B cell (primary cell): ENCODE measurements around the gene PINLYP. TPM values are rescaled to one million over a fixed set of nuclear protein-coding genes. Genes with fewer than 3 reads are reported as not detected.

Source experiments
- ATAC-seq: fragments of 200-7000 bp; cut with Tn5 transposase; one replicate; pipeline ENCODE4 v1.10.0; 2021; ENCODE audit warnings: low read depth, mild to moderate bottlenecking, moderate number of reproducible peaks, moderate library complexity
- CTCF ChIA-PET: fragments of 350-600 bp; sonication (Branson Sonifier 250); formaldehyde crosslinking; loops from one replicate; lab custom pipeline; 2021; ENCODE audit warnings: antibody characterized with exemption, inconsistent platforms; lab: Charles Lee
- POLR2A ChIA-PET: fragments of 350-600 bp; sonication (Branson Sonifier 250); formaldehyde crosslinking; loops from one replicate; lab custom pipeline; 2021; ENCODE audit warnings: antibody characterized with exemption; lab: Charles Lee
- DNase-seq: peaks from one replicate; pipeline ENCODE4 v3.0.0; 2013
- H2AFZ ChIP-seq: 2 replicates; pipeline ENCODE4 v1.6.1; 2012; ENCODE audit warnings: mild to moderate bottlenecking, low read depth, low read length; ENCODE audit not compliant: insufficient read depth, poor library complexity, severe bottlenecking
- H3K27ac ChIP-seq, 2 donors: 1 replicate in 1 of 2; 2 replicates in 1 of 2; pipeline ENCODE4 v1.5.1; 2012 to 2013; ENCODE audit warnings: low read length in 2 of 2, mild to moderate bottlenecking in 2 of 2, moderate library complexity in 1 of 2
- H3K27me3 ChIP-seq, 4 experiments: fragments of 200-600 bp in 1 of 4; sonication (generic) in 1 of 4; replicated peaks in 1 of 4; 1 replicate in 2 of 4; 2 replicates in 2 of 4; pipeline versions ENCODE4 v1.6.1 to v1.7.0; 2013 to 2016; ENCODE audit warnings: low read length in 3 of 4, mild to moderate bottlenecking in 2 of 4, mixed read lengths in 1 of 4, moderate library complexity in 1 of 4; ENCODE audit not compliant: insufficient read depth in 4 of 4, control insufficient read depth in 3 of 4; ENCODE audit errors: control extremely low read depth in 1 of 4
- H3K36me3 ChIP-seq, 2 experiments: replicated peaks in 1 of 2; 1 replicate in 1 of 2; 2 replicates in 1 of 2; pipeline versions ENCODE4 v1.6.1 to v1.7.1; 2013; ENCODE audit warnings: low read length in 1 of 2; ENCODE audit not compliant: insufficient read depth in 2 of 2, control insufficient read depth in 1 of 2; ENCODE audit errors: control extremely low read depth in 1 of 2, extremely low read depth in 1 of 2
- H3K4me1 ChIP-seq, 2 donors: fragments of 200-600 bp in 1 of 2; sonication (generic) in 1 of 2; 1 replicate in 1 of 2; 2 replicates in 1 of 2; pipeline versions ENCODE4 v1.5.1 to v1.6.1; 2013 to 2017; ENCODE audit warnings: low read length in 2 of 2; ENCODE audit not compliant: control insufficient read depth in 2 of 2, insufficient read depth in 2 of 2
- H3K4me2 ChIP-seq: replicated peaks from 2 replicates; pipeline ENCODE3; 2012; ENCODE audit warnings: mild to moderate bottlenecking, low read depth, low read length; ENCODE audit not compliant: poor library complexity, severe bottlenecking
- H3K4me3 ChIP-seq, 5 experiments: fragments of 200-600 bp in 1 of 5; sonication (generic) in 1 of 5; 1 replicate in 3 of 5; 2 replicates in 2 of 5; pipeline versions ENCODE4 v1.5.1 to v1.7.0; 2011 to 2016; ENCODE audit warnings: low read length in 4 of 5, mild to moderate bottlenecking in 4 of 5, low read depth in 2 of 5, control low read depth in 1 of 5, moderate library complexity in 1 of 5; ENCODE audit not compliant: insufficient read depth in 1 of 5; ENCODE audit errors: control extremely low read depth in 1 of 5, extremely low read depth in 1 of 5
- H3K79me2 ChIP-seq: fragments of 200-600 bp; sonication (generic); one replicate; pipeline ENCODE4 v1.6.0; 2016; ENCODE audit warnings: low read length; ENCODE audit not compliant: control insufficient read depth, insufficient read depth
- H3K9ac ChIP-seq: fragments of 200-600 bp; sonication (generic); 2 replicates; pipeline ENCODE4 v1.6.1; 2017; ENCODE audit warnings: mild to moderate bottlenecking, low read length, moderate library complexity
- H3K9me3 ChIP-seq, 3 donors: one replicate each; pipeline versions ENCODE4 v1.6.1 to v1.7.1; 2013; ENCODE audit warnings: low read length in 2 of 3; ENCODE audit not compliant: control insufficient read depth in 2 of 3, insufficient read depth in 1 of 3; ENCODE audit errors: control extremely low read depth in 1 of 3
- H4K20me1 ChIP-seq: 2 replicates; pipeline ENCODE4 v1.6.0; 2012; ENCODE audit warnings: mild to moderate bottlenecking, low read length; ENCODE audit not compliant: insufficient read depth, control insufficient read depth, poor library complexity, severe bottlenecking
- H3K27ac Mint-ChIP-seq: one replicate; pipeline ENCODE4 v1.8.0; 2021; ENCODE audit warnings: mixed read lengths
- H3K27me3 Mint-ChIP-seq: one replicate; pipeline ENCODE4 v1.8.0; 2021; ENCODE audit warnings: mixed read lengths
- H3K4me1 Mint-ChIP-seq: one replicate; pipeline ENCODE4 v1.8.0; 2021; ENCODE audit warnings: mixed read lengths
- H3K4me3 Mint-ChIP-seq: one replicate; pipeline ENCODE4 v1.8.0; 2021; ENCODE audit warnings: mixed read lengths
- H3K9me3 Mint-ChIP-seq: one replicate; pipeline ENCODE4 v1.8.0; 2022; ENCODE audit warnings: mixed read lengths; ENCODE audit not compliant: insufficient read depth
- EZH2 ChIP-seq: IDR thresholded peaks from 2 replicates; pipeline ENCODE4 v1.6.1; 2012; ENCODE audit warnings: borderline replicate concordance, low read depth, mild to moderate bottlenecking, moderate library complexity, low read length; ENCODE audit not compliant: insufficient read depth, poor library complexity, severe bottlenecking
- WGBS: methylation state at CpG from one replicate; pipeline ENCODE4 v1.1.5; 2013; ENCODE audit warnings: missing lambda C conversion rate; ENCODE audit not compliant: insufficient coverage; 5-methylcytosine and 5-hydroxymethylcytosine counted together
- intact Hi-C: fragments of 100-400 bp; cut with micrococcal nuclease; formaldehyde crosslinking; loops from one replicate; pipeline ENCODE4 v1.10.0; 2022
- polyA plus RNA-seq: library from polyadenylated mRNA; depleted of rRNA; stranded (reverse); fragments of >200 nt; gene quantifications from 2 replicates; pipeline ENCODE4 v1.2.3, GENCODE V29; 2012
- total RNA-seq, 2 donors: library from RNA; stranded (reverse); fragments of 120-200 nt in 1 of 2; gene quantifications; 1 replicate in 1 of 2; 2 replicates in 1 of 2; pipeline versions ENCODE4 v1.2.3 to v1.2.4, GENCODE V29; 2013 to 2022
- TF ChIP-seq, protein P1 (sequence below): fragments of 200-600 bp; IDR thresholded peaks from one replicate; pipeline ENCODE4 v1.8.0; 2022; ENCODE audit warnings: antibody characterized with exemption, mild to moderate bottlenecking

Gene PINLYP
- total and polyA plus RNA-seq, 2 donors (not counting 1 experiment from before 2014, with no cell fraction given) = 2.0 to 2.9 TPM

DNA sequence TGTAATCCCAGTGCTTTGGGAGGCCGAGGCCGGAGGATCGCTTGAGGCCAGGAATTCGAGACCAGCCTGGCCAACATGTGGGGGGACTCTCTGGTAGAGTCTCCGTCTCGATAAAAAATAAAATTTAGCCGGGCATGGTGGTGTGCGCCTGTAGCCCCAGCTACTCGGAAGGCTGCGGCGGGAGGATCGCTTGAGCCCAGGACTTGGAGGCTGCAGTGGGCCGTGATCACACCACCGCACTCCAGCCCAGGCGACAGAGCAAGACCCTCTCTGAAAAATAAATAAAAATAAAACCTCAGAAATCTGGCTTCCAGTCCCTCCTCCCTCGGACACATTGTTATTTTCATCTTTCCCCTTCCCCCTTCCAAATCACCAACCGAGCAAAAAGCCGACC lies 20.0 kb downstream of the PINLYP start:
- no peaks in the 10 kb centered on the region for H3K27me3 ChIP-seq
- peak overlapping the region; percentile 74 for H3K9ac ChIP-seq
- H3K36me3 ChIP-seq = peaks cover 0 to 34% of the 10 kb centered on the region in 2 experiments
- H3K9me3 ChIP-seq = no peaks in the 10 kb centered on the region
- DNase-seq = no peak
- peak overlapping the region; percentile 79 for H3K4me2 ChIP-seq
- H3K9me3 Mint-ChIP-seq = no peaks in the 10 kb centered on the region
- H3K79me2 ChIP-seq = peaks cover 61% of the 10 kb centered on the region
- peak overlapping the region; percentile 87 for H2AFZ ChIP-seq
- H3K27ac ChIP-seq = peak overlapping the region; percentile 95 to 97
- H3K27me3 Mint-ChIP-seq = no peaks in the 10 kb centered on the region
- H4K20me1 ChIP-seq = peaks cover 5% of the 10 kb centered on the region
- POLR2A ChIA-PET = interaction anchor here (0.8 to 2.2 kb wide), 6 partner anchors 11 to 40 kb away, joined by 3 to 15 read pairs (median 3); partner anchors contain the start of genes PINLYP and XRCC1
- peak overlapping the region; percentile 99 for H3K27ac Mint-ChIP-seq
- 4% methylated on average over 14 of the region's 18 CpGs for WGBS
- H3K4me1 Mint-ChIP-seq = peaks cover 46% of the 10 kb centered on the region
- H3K4me1 ChIP-seq = peaks cover 16 to 42% of the 10 kb centered on the region in 2 donors
- peak overlapping the region; percentile 98 for H3K4me3 Mint-ChIP-seq
- H3K4me3 ChIP-seq = peak overlapping the region; percentile 61 to 88 (median 73)
- TF ChIP-seq EZH2 = no peak
- TF ChIP-seq, protein P1, sequence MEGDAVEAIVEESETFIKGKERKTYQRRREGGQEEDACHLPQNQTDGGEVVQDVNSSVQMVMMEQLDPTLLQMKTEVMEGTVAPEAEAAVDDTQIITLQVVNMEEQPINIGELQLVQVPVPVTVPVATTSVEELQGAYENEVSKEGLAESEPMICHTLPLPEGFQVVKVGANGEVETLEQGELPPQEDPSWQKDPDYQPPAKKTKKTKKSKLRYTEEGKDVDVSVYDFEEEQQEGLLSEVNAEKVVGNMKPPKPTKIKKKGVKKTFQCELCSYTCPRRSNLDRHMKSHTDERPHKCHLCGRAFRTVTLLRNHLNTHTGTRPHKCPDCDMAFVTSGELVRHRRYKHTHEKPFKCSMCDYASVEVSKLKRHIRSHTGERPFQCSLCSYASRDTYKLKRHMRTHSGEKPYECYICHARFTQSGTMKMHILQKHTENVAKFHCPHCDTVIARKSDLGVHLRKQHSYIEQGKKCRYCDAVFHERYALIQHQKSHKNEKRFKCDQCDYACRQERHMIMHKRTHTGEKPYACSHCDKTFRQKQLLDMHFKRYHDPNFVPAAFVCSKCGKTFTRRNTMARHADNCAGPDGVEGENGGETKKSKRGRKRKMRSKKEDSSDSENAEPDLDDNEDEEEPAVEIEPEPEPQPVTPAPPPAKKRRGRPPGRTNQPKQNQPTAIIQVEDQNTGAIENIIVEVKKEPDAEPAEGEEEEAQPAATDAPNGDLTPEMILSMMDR = no peak
- peak; percentile 8 for ATAC-seq
- intact Hi-C loops = no loop called here
- CTCF ChIA-PET = interaction anchor here (0.7 to 7.5 kb wide), 20 partner anchors 11 to 163 kb away, joined by 3 to 126 read pairs (median 4); partner anchors contain the start of genes PINLYP, XRCC1 and ZNF575
